Neural cell (in vitro differentiated cells): ENCODE results near the gene ST3GAL5.

Experiments used
- EP300 ChIP-seq: fragments of 450-650 bp; conservative IDR thresholded peaks from 2 replicates; pipeline ENCODE4 v1.6.1; 2014; ENCODE audit warnings: antibody characterized with exemption, mild to moderate bottlenecking, moderate library complexity; ENCODE audit not compliant: poor library complexity, severe bottlenecking
- EZH2 ChIP-seq: fragments of 200-600, 300-800 bp; shearing (Covaris generic), sonication (generic); IDR thresholded peaks from 2 replicates; pipeline ENCODE4 v1.6.1; 2014; ENCODE audit warnings: antibody characterized with exemption, low read length, borderline replicate concordance, mild to moderate bottlenecking; ENCODE audit not compliant: insufficient read depth, poor library complexity, severe bottlenecking
- RAD21 ChIP-seq: fragments of 450-650 bp; conservative IDR thresholded peaks from 2 replicates; pipeline ENCODE4 v1.6.1; 2014; ENCODE audit warnings: antibody characterized with exemption, mild to moderate bottlenecking, moderate library complexity
- SMC3 ChIP-seq: fragments of 450-650 bp; conservative IDR thresholded peaks from 2 replicates; pipeline ENCODE4 v1.6.1; 2014; ENCODE audit warnings: antibody characterized with exemption, mild to moderate bottlenecking, moderate library complexity; ENCODE audit not compliant: poor library complexity
- TF ChIP-seq, protein P1 (sequence below): fragments of 450-650 bp; IDR thresholded peaks from 2 replicates; pipeline ENCODE4 v1.5.1; 2014; ENCODE audit warnings: antibody characterized with exemption, mild to moderate bottlenecking, moderate library complexity; ENCODE audit not compliant: poor library complexity, severe bottlenecking

DNA sequence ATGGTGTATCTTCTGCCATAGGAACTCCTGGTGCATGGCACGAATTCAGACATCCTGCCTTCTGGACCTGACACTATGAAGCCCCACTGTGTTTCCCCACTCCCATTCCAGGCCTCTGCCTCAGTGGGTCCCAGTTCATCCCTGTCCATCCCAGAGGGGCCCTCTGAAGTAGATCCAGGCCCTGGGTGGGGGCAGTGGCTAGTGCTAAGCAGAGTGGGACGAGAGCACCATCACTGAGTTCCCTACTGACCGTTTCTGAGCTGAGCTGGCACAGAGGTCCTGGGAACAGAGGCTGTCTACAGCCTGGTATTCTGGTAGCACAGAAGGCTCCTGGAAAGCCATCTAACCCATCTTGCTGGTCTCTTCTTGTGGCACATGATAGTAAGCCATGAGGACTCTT, 81.0 kb downstream of the ST3GAL5 start:
- TF ChIP-seq, protein P1, sequence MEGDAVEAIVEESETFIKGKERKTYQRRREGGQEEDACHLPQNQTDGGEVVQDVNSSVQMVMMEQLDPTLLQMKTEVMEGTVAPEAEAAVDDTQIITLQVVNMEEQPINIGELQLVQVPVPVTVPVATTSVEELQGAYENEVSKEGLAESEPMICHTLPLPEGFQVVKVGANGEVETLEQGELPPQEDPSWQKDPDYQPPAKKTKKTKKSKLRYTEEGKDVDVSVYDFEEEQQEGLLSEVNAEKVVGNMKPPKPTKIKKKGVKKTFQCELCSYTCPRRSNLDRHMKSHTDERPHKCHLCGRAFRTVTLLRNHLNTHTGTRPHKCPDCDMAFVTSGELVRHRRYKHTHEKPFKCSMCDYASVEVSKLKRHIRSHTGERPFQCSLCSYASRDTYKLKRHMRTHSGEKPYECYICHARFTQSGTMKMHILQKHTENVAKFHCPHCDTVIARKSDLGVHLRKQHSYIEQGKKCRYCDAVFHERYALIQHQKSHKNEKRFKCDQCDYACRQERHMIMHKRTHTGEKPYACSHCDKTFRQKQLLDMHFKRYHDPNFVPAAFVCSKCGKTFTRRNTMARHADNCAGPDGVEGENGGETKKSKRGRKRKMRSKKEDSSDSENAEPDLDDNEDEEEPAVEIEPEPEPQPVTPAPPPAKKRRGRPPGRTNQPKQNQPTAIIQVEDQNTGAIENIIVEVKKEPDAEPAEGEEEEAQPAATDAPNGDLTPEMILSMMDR, result no peak
- no peak for TF ChIP-seq EP300
- no peak for TF ChIP-seq RAD21
- TF ChIP-seq SMC3, result no peak
- TF ChIP-seq EZH2, result no peak
